IMR-90 (cell line): ENCODE results near the gene CTAGE8. TPM values are rescaled to one million over a fixed set of nuclear protein-coding genes. Genes with fewer than 3 reads are reported as not detected.
"Not testable (repeated sequence)": the region's sequence is repeated elsewhere in the genome, so short reads cannot be mapped to it uniquely, and the experiment has no call there.

Source experiments
- ATAC-seq: fragments of 200-7000 bp; cut with Tn5 transposase; 2 replicates; pipeline ENCODE4 v1.9.1; 2020; ENCODE audit warnings: low read depth, mild to moderate bottlenecking, moderate library complexity
- BruUV-seq: library from RNA; stranded (reverse); fragments of 400-500 nt; replicated peaks from 2 replicates; lab custom pipeline; 2021; lab: Mats Ljungman, UMichigan
- CTCF ChIA-PET: fragments of 300-600 bp; formaldehyde crosslinking; extraction: SDS; loops from one replicate; lab custom pipeline; 2021; ENCODE audit warnings: antibody characterized with exemption; lab: Yijun Ruan, JAX
- POLR2A ChIA-PET: fragments of 300-600 bp; sonication (Branson Sonifier 250); formaldehyde crosslinking; loops from one replicate; lab custom pipeline; 2022; ENCODE audit warnings: antibody characterized with exemption; ENCODE audit not compliant: unreplicated experiment; lab: Charles Lee
- DNase-seq: peaks from one replicate; pipeline ENCODE4 v3.0.0; 2013
- H2AFZ ChIP-seq: replicated peaks from 2 replicates; pipeline ENCODE3; 2013; ENCODE audit warnings: low read length, mild to moderate bottlenecking; ENCODE audit not compliant: poor library complexity
- H2AK5ac ChIP-seq: 2 replicates; pipeline ENCODE4 v1.6.1; 2013; ENCODE audit warnings: low read depth, low read length, inconsistent platforms
- H2AK9ac ChIP-seq: replicated peaks from 2 replicates; pipeline ENCODE3; 2013; ENCODE audit warnings: mild to moderate bottlenecking, low read depth, low read length, moderate library complexity; ENCODE audit not compliant: poor library complexity
- H2BK120ac ChIP-seq: 2 replicates; pipeline ENCODE4 v1.6.1; 2013; ENCODE audit warnings: low read depth, low read length, inconsistent platforms
- H2BK15ac ChIP-seq: 3 replicates; pipeline ENCODE4 v1.6.1; 2013; ENCODE audit warnings: low read depth, low read length, inconsistent platforms
- H2BK20ac ChIP-seq: 2 replicates; pipeline ENCODE4 v1.6.1; 2013; ENCODE audit warnings: low read depth, mild to moderate bottlenecking, inconsistent platforms, low read length, moderate library complexity
- H2BK5ac ChIP-seq: 2 replicates; pipeline ENCODE4 v1.6.1; 2013; ENCODE audit warnings: mild to moderate bottlenecking, low read depth, low read length, inconsistent platforms; ENCODE audit not compliant: poor library complexity, severe bottlenecking
- H3K14ac ChIP-seq: replicated peaks from 2 replicates; pipeline ENCODE4 v1.6.1; 2013; ENCODE audit warnings: low read depth, low read length, inconsistent platforms
- H3K18ac ChIP-seq: 2 replicates; pipeline ENCODE4 v1.6.1; 2013; ENCODE audit warnings: low read depth, low read length, control low read depth
- H3K23ac ChIP-seq: 2 replicates; pipeline ENCODE4 v1.6.1; 2013; ENCODE audit warnings: low read depth, low read length, inconsistent platforms
- H3K27ac ChIP-seq: 2 replicates; pipeline ENCODE4 v1.5.1; 2013; ENCODE audit warnings: mild to moderate bottlenecking, control low read depth, low read length; ENCODE audit not compliant: insufficient read depth
- H3K27me3 ChIP-seq: 2 replicates; pipeline ENCODE4 v1.6.1; 2013; ENCODE audit warnings: low read length; ENCODE audit not compliant: control insufficient read depth, insufficient read depth
- H3K36me3 ChIP-seq: 2 replicates; pipeline ENCODE4 v1.6.1; 2013; ENCODE audit warnings: low read length, mixed read lengths; ENCODE audit not compliant: control insufficient read depth, insufficient read depth
- H3K4ac ChIP-seq: 2 replicates; pipeline ENCODE4 v1.6.1; 2013; ENCODE audit warnings: low read depth, low read length, inconsistent platforms
- H3K4me1 ChIP-seq: 2 replicates; pipeline ENCODE4 v1.6.1; 2013; ENCODE audit warnings: low read length, mixed read lengths; ENCODE audit not compliant: control insufficient read depth, insufficient read depth
- H3K4me2 ChIP-seq: 2 replicates; pipeline ENCODE4 v1.6.1; 2013; ENCODE audit warnings: low read depth, mild to moderate bottlenecking, control low read depth, low read length, moderate library complexity
- H3K4me3 ChIP-seq: 2 replicates; pipeline ENCODE4 v1.5.1; 2013; ENCODE audit warnings: low read depth, mild to moderate bottlenecking, control low read depth, low read length, moderate library complexity; ENCODE audit not compliant: insufficient read depth
- H3K56ac ChIP-seq: 2 replicates; pipeline ENCODE4 v1.6.1; 2013; ENCODE audit warnings: low read length, inconsistent platforms; ENCODE audit not compliant: insufficient read depth; ENCODE audit errors: extremely low read depth
- H3K79me1 ChIP-seq, 2 experiments: 2 replicates each; pipeline ENCODE4 v1.6.1; 2013; ENCODE audit warnings: low read length in 2 of 2, inconsistent platforms in 1 of 2, low read depth in 1 of 2
- H3K9ac ChIP-seq: 2 replicates; pipeline ENCODE4 v1.6.1; 2013; ENCODE audit warnings: low read depth, low read length, control low read depth
- H3K9me1 ChIP-seq: 2 replicates; pipeline ENCODE4 v1.6.1; 2013; ENCODE audit warnings: low read length, inconsistent platforms; ENCODE audit not compliant: insufficient read depth
- H3K9me3 ChIP-seq: 2 replicates; pipeline ENCODE4 v1.6.1; 2013; ENCODE audit warnings: low read length; ENCODE audit not compliant: control insufficient read depth, insufficient read depth
- H4K20me1 ChIP-seq: 2 replicates; pipeline ENCODE4 v1.6.1; 2013; ENCODE audit warnings: low read length, inconsistent platforms; ENCODE audit not compliant: insufficient read depth
- H4K5ac ChIP-seq: 2 replicates; pipeline ENCODE4 v1.6.1; 2013; ENCODE audit warnings: mild to moderate bottlenecking, low read depth, low read length, control low read depth
- H4K8ac ChIP-seq, 2 experiments: 2 replicates each; pipeline ENCODE4 v1.6.1; 2013; ENCODE audit warnings: low read depth in 2 of 2, low read length in 2 of 2, control low read depth in 1 of 2, inconsistent platforms in 1 of 2
- H4K91ac ChIP-seq: 2 replicates; pipeline ENCODE4 v1.6.1; 2013; ENCODE audit warnings: low read depth, low read length, inconsistent platforms; ENCODE audit not compliant: insufficient read depth
- WGBS, 2 experiments: methylation state at CpG; one replicate each; pipeline versions ENCODE4 v1.1.5 to v1.1.7; 2013; ENCODE audit warnings: missing lambda C conversion rate in 2 of 2; ENCODE audit not compliant: insufficient read length in 1 of 2; ENCODE audit errors: extremely low coverage in 2 of 2; 5-methylcytosine and 5-hydroxymethylcytosine counted together
- dilution Hi-C: fragments of 300-500 bp; cut with HindIII; formaldehyde crosslinking; loops from one replicate; pipeline ENCODE4 v1.14.3; 2018; ENCODE audit warnings: low sequenced_read_pairs; ENCODE audit not compliant: unreplicated experiment
- in situ Hi-C: fragments of 300-500 bp; cut with MboI; formaldehyde crosslinking; loops from 3 replicates; pipeline ENCODE4 v1.14.3; 2019; ENCODE audit warnings: low sequenced_read_pairs, inconsistent platforms, mixed read lengths
- intact Hi-C: fragments of 100-400 bp; cut with micrococcal nuclease; formaldehyde crosslinking; loops from 2 replicates; pipeline ENCODE4 v1.10.0; 2022
- polyA plus RNA-seq, 3 experiments: library from polyadenylated mRNA; depleted of rRNA; stranded (reverse); fragments of >200 nt; gene quantifications; 2 replicates each; pipeline ENCODE4 v1.2.3, GENCODE V29; 2012; ENCODE audit warnings: low replicate concordance in 1 of 3
- total RNA-seq: library from RNA; depleted of rRNA; stranded (reverse); fragments of >200 nt; gene quantifications from 2 replicates; pipeline ENCODE4 v1.2.3, GENCODE V29; 2012

The CTAGE8 gene
- total and polyA plus RNA-seq, 2 of the 4 experiments (the other 2 are of a cell fraction): not detected

- H3K79me1 ChIP-seq, H3K4me3 ChIP-seq, H4K91ac ChIP-seq, H3K18ac ChIP-seq, H3K4me2 ChIP-seq, H2BK20ac ChIP-seq, H4K20me1 ChIP-seq, in situ Hi-C loops, H2AFZ ChIP-seq, H3K9me1 ChIP-seq, H2AK5ac ChIP-seq, dilution Hi-C loops, intact Hi-C loops, ATAC-seq, H4K8ac ChIP-seq, H2BK15ac ChIP-seq, POLR2A ChIA-PET, H3K4me1 ChIP-seq, H3K27me3 ChIP-seq, H3K14ac ChIP-seq, BruUV-seq, H4K5ac ChIP-seq, DNase-seq, CTCF ChIA-PET, H3K56ac ChIP-seq, H3K9ac ChIP-seq, H3K23ac ChIP-seq, H2BK5ac ChIP-seq, H3K9me3 ChIP-seq, H3K36me3 ChIP-seq, H3K27ac ChIP-seq, H2AK9ac ChIP-seq, H2BK120ac ChIP-seq, H3K4ac ChIP-seq: not testable (repeated sequence)
- no CpG with 5 or more reads among the region's 8 CpGs for WGBS, 2 experiments
Measured at GRCh38 chr7:144281981-144282380, 12.9 kb upstream of the CTAGE8 start.

DNA sequence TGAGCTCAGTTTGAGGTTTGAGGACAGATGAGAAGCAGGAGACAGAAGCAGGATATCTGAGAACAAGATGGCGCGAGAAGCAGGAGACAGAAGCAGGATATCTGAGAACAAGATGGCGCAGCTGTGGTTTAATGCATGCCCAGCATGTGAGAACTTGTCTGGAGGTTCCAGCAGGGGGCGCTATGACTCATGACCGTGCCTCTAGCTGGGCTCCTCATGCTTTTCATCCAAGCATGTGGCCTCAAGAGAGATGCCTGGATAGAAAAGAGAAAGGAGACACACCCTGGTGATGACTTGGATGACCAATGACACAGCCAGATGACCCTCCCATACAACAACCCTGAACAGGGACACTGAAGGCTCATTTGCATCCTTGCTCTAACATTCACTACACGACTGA lies 10.9 kb upstream of the CTAGE8 start:
- dilution Hi-C loops, H3K9me3 ChIP-seq, H3K27me3 ChIP-seq, H4K91ac ChIP-seq, H4K5ac ChIP-seq, ATAC-seq, H3K36me3 ChIP-seq, H3K4me3 ChIP-seq, H3K27ac ChIP-seq, H2BK5ac ChIP-seq, H4K20me1 ChIP-seq, H3K4ac ChIP-seq, H4K8ac ChIP-seq, H3K56ac ChIP-seq, POLR2A ChIA-PET, H2BK15ac ChIP-seq, in situ Hi-C loops, H3K4me1 ChIP-seq, H3K4me2 ChIP-seq, H3K23ac ChIP-seq, H3K9me1 ChIP-seq, H2AK5ac ChIP-seq, intact Hi-C loops, H3K79me1 ChIP-seq, H2AK9ac ChIP-seq, DNase-seq, H2BK120ac ChIP-seq, H3K14ac ChIP-seq, CTCF ChIA-PET, BruUV-seq, H3K9ac ChIP-seq, H3K18ac ChIP-seq, H2BK20ac ChIP-seq, H2AFZ ChIP-seq: not testable (repeated sequence)
- no CpG with 5 or more reads among the region's 6 CpGs for WGBS, 2 experiments
